PFSK-1 (cell line): ENCODE measurements around the gene STIL.

Experiments used
- FOXP2 ChIP-seq: optimal IDR thresholded peaks from 2 replicates; pipeline ENCODE3; 2011; ENCODE audit warnings: borderline replicate concordance, control low read depth, inconsistent platforms; ENCODE audit not compliant: insufficient read depth; ENCODE audit errors: extremely low read length, extremely low read depth
- POLR2AphosphoS5 ChIP-seq: IDR thresholded peaks from 2 replicates; pipeline ENCODE4 v1.6.1; 2012; ENCODE audit warnings: low read depth, mild to moderate bottlenecking, control low read depth, low read length, moderate library complexity
- SIN3A ChIP-seq: IDR thresholded peaks from 2 replicates; pipeline ENCODE4 v1.6.1; 2012; ENCODE audit warnings: mild to moderate bottlenecking, low read length, moderate library complexity, borderline replicate concordance; ENCODE audit not compliant: insufficient read depth
- TAF1 ChIP-seq: IDR thresholded peaks from 2 replicates; pipeline ENCODE4 v1.6.1; 2012; ENCODE audit warnings: low read length, control low read depth, borderline replicate concordance; ENCODE audit not compliant: insufficient read depth
- TF ChIP-seq, protein P1 (sequence below), 2 experiments: IDR thresholded peaks; 2 replicates each; pipeline versions ENCODE4 v1.6.1 to v1.8.0; 2011 to 2012; ENCODE audit warnings: low read depth in 2 of 2, low read length in 2 of 2, control low read depth in 1 of 2, inconsistent platforms in 1 of 2, mild to moderate bottlenecking in 1 of 2, moderate library complexity in 1 of 2; ENCODE audit not compliant: insufficient read depth in 1 of 2

The STIL gene

DNA sequence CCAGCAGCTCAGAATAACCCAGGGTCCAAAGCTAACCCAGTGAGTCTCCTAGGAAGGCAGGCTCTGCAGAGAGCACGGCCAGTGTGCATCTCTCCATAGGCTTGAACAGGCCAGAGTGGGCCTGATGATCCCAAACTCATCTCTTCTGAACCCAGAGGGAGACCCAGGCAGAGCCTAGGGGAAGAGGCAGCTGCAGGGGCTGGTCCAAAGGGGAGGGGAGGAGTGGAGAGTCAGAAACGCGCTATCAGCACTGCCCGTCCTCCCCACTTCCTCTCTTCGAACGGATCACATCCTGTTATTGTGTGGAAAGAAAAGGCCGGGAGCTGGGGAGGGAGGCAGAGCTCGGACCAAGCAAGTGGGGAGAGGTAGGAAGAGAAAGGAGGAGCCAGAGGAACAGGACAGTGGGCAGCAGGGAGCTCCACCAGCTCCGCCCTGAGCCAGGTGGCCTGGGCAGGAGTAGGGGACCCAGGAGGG lies 102.1 kb downstream of the STIL start:
- 0 out of 2 replicates have a peak, but pooled peaks have one; percentile 42 for TF ChIP-seq POLR2AphosphoS5
- TF ChIP-seq, protein P1, sequence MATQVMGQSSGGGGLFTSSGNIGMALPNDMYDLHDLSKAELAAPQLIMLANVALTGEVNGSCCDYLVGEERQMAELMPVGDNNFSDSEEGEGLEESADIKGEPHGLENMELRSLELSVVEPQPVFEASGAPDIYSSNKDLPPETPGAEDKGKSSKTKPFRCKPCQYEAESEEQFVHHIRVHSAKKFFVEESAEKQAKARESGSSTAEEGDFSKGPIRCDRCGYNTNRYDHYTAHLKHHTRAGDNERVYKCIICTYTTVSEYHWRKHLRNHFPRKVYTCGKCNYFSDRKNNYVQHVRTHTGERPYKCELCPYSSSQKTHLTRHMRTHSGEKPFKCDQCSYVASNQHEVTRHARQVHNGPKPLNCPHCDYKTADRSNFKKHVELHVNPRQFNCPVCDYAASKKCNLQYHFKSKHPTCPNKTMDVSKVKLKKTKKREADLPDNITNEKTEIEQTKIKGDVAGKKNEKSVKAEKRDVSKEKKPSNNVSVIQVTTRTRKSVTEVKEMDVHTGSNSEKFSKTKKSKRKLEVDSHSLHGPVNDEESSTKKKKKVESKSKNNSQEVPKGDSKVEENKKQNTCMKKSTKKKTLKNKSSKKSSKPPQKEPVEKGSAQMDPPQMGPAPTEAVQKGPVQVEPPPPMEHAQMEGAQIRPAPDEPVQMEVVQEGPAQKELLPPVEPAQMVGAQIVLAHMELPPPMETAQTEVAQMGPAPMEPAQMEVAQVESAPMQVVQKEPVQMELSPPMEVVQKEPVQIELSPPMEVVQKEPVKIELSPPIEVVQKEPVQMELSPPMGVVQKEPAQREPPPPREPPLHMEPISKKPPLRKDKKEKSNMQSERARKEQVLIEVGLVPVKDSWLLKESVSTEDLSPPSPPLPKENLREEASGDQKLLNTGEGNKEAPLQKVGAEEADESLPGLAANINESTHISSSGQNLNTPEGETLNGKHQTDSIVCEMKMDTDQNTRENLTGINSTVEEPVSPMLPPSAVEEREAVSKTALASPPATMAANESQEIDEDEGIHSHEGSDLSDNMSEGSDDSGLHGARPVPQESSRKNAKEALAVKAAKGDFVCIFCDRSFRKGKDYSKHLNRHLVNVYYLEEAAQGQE (IDR thresholded peaks at IDR 0.05; ENCODE audit: insufficient read depth in 1 of 2, low read depth in 2 of 2, low read length in 2 of 2) = no peak
- TF ChIP-seq TAF1 = no peak

DNA sequence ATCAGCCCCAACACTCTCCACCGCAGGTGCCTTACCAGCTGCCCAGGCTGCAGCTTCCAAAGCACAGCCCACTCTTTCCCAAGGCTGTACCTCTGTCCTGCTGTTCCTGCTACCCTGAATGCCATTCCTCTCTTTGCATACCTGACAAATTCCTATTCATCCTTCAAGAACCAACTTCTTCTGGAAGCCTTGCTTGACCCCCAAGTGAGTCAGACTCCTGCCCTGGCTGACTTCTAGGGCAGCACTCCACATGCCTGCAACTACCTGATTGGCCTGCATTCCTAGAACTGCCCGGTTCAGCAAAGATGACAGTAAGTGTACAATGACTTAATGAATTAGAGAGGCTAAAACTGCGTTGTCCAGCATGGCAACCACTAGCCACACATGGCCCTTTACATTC lies 103.3 kb downstream of the STIL start:
- TF ChIP-seq TAF1 = no peak
- TF ChIP-seq FOXP2 = no peak
- no peak for TF ChIP-seq SIN3A
- no peak for TF ChIP-seq POLR2AphosphoS5
- TF ChIP-seq, protein P1 (IDR thresholded peaks at IDR 0.05; ENCODE audit: insufficient read depth in 1 of 2, low read depth in 2 of 2, low read length in 2 of 2) = no peak

DNA sequence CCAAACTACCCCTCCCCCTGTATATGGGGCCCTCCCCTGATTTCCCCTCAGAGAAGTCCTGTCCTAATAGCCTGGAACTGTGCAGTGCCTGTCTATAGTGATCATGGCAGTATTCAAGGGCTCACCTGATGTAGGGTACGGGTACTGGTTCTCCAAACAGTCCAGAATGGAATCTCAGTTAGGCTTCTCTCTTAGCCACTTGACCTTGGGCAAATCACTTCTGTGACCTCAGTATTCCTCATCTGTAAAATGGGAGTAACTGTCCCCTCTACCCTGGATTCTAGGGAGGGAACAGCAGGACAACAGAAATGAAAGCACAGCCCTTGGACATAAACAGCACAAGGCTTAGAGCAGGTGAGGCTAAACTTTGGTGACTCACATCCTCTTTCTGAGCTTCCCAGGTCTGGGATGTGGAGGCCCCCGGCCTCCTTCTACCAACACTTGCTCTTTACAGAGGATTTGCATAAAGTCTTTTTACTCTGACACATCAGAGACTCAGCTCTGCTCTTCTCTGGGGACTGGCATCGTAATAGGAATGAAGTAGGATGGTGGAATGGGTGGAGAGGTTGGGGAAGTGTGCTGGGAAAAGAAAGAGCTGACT lies 104.1 kb downstream of the STIL start:
- no peak for TF ChIP-seq FOXP2
- TF ChIP-seq SIN3A = no peak
- TF ChIP-seq, protein P1 (IDR thresholded peaks at IDR 0.05; ENCODE audit: insufficient read depth in 1 of 2, low read depth in 2 of 2, low read length in 2 of 2) = no peak
- no peak for TF ChIP-seq POLR2AphosphoS5
- TF ChIP-seq TAF1 = no peak

DNA sequence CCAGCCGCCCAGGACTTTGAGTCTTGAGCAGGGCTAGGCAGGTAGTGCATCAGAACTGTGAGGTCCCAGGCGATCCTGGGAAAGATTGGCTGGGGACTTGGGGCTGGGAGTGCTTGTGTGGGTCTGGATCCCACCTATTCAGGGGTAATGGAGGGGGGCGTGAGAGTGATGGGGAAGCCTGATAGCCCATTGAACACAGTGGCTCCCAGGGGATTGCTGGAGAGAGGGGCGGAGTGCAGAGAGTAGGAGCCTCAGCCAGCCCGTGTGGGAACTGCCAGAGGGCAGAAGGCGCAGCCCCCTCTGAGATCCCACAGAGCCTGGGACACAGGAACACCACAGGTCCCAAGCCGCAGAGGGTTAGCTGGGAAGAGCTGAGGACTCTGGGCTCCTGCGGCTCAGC lies 104.9 kb downstream of the STIL start:
- TF ChIP-seq TAF1 (no peak), FOXP2 (no peak), SIN3A (no peak), POLR2AphosphoS5 (no peak)
- TF ChIP-seq, protein P1 (IDR thresholded peaks at IDR 0.05; ENCODE audit: insufficient read depth in 1 of 2, low read depth in 2 of 2, low read length in 2 of 2) = no peak
